ENCODE measurements around the gene BUB1. TPM values are rescaled to one million over a fixed set of nuclear protein-coding genes. Genes with fewer than 3 reads are reported as not detected.
A peak's percentile ranks its signal among the peaks of the same experiment; 100 is the strongest.
"Not testable (repeated sequence)": the region's sequence is repeated elsewhere in the genome, so short reads cannot be mapped to it uniquely, and the experiment has no call there.

BUB1 gene
- polyA plus RNA-seq, 2 of the 4 experiments (the other 2 are of a cell fraction): 36.9 to 65.5 TPM

DNA sequence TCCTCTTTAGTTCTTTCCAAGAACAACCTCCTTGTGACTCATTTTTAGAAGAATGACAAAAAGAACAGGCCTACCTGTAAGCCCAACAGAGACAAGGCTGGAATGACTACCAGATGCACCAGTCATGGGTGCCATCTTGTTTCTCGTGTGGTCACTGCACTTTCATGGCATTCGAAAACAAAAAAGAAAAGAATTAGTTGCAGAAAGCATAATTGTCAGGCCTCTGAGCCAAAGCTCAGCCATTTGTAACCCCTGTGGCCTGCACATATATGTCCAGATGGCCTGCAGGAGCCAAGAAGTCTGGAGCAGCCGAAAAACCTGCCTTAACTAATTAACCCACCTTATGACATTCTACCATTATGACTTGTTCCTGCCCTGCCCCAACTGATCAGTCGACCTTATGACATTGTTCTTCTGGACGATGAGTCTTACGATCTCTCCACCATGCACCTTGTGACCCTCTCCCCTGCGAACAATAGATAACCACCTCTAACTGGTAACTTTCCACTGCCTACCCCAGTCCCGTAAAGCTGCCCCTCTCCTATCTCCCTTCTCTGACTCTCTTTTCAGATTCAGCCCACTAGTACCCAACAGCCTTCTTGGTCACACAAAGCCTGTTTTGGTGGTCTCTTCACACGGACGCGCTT is 13.9 kb upstream of the BUB1 start (continued):
- TF ChIP-seq CHD2 (IDR thresholded peaks at IDR 0.05; ENCODE audit: low read length, partially characterized antibody) (no peak), TFCP2L1 (CRISPR knock-in tag; IDR thresholded peaks at IDR 0.05) (no peak), CEBPB (IDR thresholded peaks at IDR 0.05) (no peak), PBX3 (IDR thresholded peaks at IDR 0.05) (no peak), ZC3H11A (IDR thresholded peaks at IDR 0.05) (no peak), RARB (CRISPR knock-in tag; IDR thresholded peaks at IDR 0.05) (no peak), EP300 (IDR thresholded peaks at IDR 0.05) (no peak)

GRCh38 chr2:110690083-110690965 is 12.5 kb upstream of the BUB1 start:
- ATAC-seq (no peak), FAIRE-seq (no peak), DNase-seq (ENCODE audit: low read depth in 1 of 2, low spot score in 1 of 2) (no peak)
- ChIA-PET CTCF (no interaction called here), POLR2A (no interaction called here)
- no peak overlapping the region for H3K4me2 ChIP-seq
- peaks cover 9% of the 10 kb centered on the region; the same call in 1 of the 3 replicates for H3K9me3 ChIP-seq
- H3K4me1 ChIP-seq: no peaks in the 10 kb centered on the region
- TF ChIP-seq MAFK (IDR thresholded peaks at IDR 0.05; ENCODE audit: partially characterized antibody): peak; percentile 74
- TF ChIP-seq PBX3 (IDR thresholded peaks at IDR 0.05): no peak
- H3K4me3 ChIP-seq: no peak overlapping the region
- no peak overlapping the region for H3K27ac ChIP-seq
- 34% methylated on average over 4 of the region's 4 CpGs for WGBS (ENCODE audit: missing lambda C conversion rate)

- ATAC-seq (no peak), DNase-seq (ENCODE audit: low read depth in 1 of 2, low spot score in 1 of 2) (no peak), FAIRE-seq (no peak)
- Histone ChIP-seq H3K9me3 (peaks cover 9% of the 10 kb centered on the region; the same call in 1 of the 3 replicates), H3K4me2 (no peak overlapping the region), H3K4me3 (no peak overlapping the region), H3K4me1 (no peaks in the 10 kb centered on the region), H3K27ac (no peak overlapping the region)
- WGBS (ENCODE audit: missing lambda C conversion rate): 40% methylated on average over 5 of the region's 5 CpGs
- no peak for TF ChIP-seq ZFP36 (IDR thresholded peaks at IDR 0.05; ENCODE audit: borderline replicate concordance, partially characterized antibody)
- TF ChIP-seq, protein P1, sequence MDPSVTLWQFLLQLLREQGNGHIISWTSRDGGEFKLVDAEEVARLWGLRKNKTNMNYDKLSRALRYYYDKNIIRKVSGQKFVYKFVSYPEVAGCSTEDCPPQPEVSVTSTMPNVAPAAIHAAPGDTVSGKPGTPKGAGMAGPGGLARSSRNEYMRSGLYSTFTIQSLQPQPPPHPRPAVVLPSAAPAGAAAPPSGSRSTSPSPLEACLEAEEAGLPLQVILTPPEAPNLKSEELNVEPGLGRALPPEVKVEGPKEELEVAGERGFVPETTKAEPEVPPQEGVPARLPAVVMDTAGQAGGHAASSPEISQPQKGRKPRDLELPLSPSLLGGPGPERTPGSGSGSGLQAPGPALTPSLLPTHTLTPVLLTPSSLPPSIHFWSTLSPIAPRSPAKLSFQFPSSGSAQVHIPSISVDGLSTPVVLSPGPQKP (IDR thresholded peaks at IDR 0.05; ENCODE audit: low read depth, low read length): no peak
- TF ChIP-seq HES2 (IDR thresholded peaks at IDR 0.05): no peak
- TF ChIP-seq BHLHE40 (IDR thresholded peaks at IDR 0.05; ENCODE audit: low read depth, low read length): no peak
- TF ChIP-seq PBX3 (IDR thresholded peaks at IDR 0.05): no peak
- TF ChIP-seq KDM5A (IDR thresholded peaks at IDR 0.05): no peak
- TF ChIP-seq EP300 (IDR thresholded peaks at IDR 0.05): no peak
- TF ChIP-seq ZC3H11A (IDR thresholded peaks at IDR 0.05): no peak
- TF ChIP-seq HOXB13 (CRISPR knock-in tag; IDR thresholded peaks at IDR 0.05; ENCODE audit: low read depth): no peak
- no peak for TF ChIP-seq ATOH8 (CRISPR knock-in tag; IDR thresholded peaks at IDR 0.05; ENCODE audit: low read depth)
- TF ChIP-seq ZSCAN20 (CRISPR knock-in tag; IDR thresholded peaks at IDR 0.05): no peak
- TF ChIP-seq RAD21 (conservative IDR thresholded peaks at IDR 0.05 in 1 of 2, IDR thresholded peaks at IDR 0.05 in 1 of 2): no peak
- TF ChIP-seq ZNF302 (CRISPR knock-in tag; IDR thresholded peaks at IDR 0.05): no peak
- no peak for TF ChIP-seq BCL3 (IDR thresholded peaks at IDR 0.05)
- TF ChIP-seq HOXB5 (CRISPR knock-in tag; IDR thresholded peaks at IDR 0.05): no peak
- ChIA-PET CTCF (no interaction called here), POLR2A (no interaction called here)
Observed at GRCh38 chr2:110688594-110689091, 10.8 kb upstream of the BUB1 start.

- H3K9me3 ChIP-seq; FAIRE-seq; H3K4me1 ChIP-seq; H3K27ac ChIP-seq; ATAC-seq; CTCF ChIA-PET; H3K4me3 ChIP-seq; DNase-seq (ENCODE audit: low read depth in 1 of 2, low spot score in 1 of 2); H3K4me2 ChIP-seq: not testable (repeated sequence)
- POLR2A ChIA-PET: interaction anchor here (1.3 kb wide), 1 partner anchor 10 kb away, joined by 3 read pairs; the partner anchor contains the start of gene BUB1
- 61% methylated on average over 9 of the region's 9 CpGs for WGBS (ENCODE audit: missing lambda C conversion rate)
Observed at GRCh38 chr2:110687775-110688484, 10.1 kb upstream of the BUB1 start.

Measured in A549 (cell line).